ENCODE measurements around the gene KCNH3.

- TF ChIP-seq, protein P1, sequence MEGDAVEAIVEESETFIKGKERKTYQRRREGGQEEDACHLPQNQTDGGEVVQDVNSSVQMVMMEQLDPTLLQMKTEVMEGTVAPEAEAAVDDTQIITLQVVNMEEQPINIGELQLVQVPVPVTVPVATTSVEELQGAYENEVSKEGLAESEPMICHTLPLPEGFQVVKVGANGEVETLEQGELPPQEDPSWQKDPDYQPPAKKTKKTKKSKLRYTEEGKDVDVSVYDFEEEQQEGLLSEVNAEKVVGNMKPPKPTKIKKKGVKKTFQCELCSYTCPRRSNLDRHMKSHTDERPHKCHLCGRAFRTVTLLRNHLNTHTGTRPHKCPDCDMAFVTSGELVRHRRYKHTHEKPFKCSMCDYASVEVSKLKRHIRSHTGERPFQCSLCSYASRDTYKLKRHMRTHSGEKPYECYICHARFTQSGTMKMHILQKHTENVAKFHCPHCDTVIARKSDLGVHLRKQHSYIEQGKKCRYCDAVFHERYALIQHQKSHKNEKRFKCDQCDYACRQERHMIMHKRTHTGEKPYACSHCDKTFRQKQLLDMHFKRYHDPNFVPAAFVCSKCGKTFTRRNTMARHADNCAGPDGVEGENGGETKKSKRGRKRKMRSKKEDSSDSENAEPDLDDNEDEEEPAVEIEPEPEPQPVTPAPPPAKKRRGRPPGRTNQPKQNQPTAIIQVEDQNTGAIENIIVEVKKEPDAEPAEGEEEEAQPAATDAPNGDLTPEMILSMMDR (IDR thresholded peaks at IDR 0.05; ENCODE audit: low read length): no peak
- TF ChIP-seq EZH2 (optimal IDR thresholded peaks at IDR 0.05; ENCODE audit: low read depth, low read length) (no peak), EZH2phosphoT487 (IDR thresholded peaks at IDR 0.05; ENCODE audit: low read length) (no peak)
Observed at GRCh38 chr12:49535921-49536525, 2.8 kb upstream of the KCNH3 start.
